ENCODE data around the gene RPS3A. TPM values are rescaled to one million over a fixed set of nuclear protein-coding genes. Genes with fewer than 3 reads are reported as not detected.

RPS3A gene
- total and polyA plus RNA-seq, 9 of the 15 experiments (the other 6 are each of a cell fraction or from before 2014, with no cell fraction given), result 2,102 to 5,488 (median 3,554) TPM

GRCh38 chr4:151152028-151152427, 52.6 kb downstream of the RPS3A start:
- BruUV-seq (replicated peaks), result no TSS peak
- in situ Hi-C loops (cut with MboI) (no loop called here), intact Hi-C loops (cut with micrococcal nuclease) (no loop called here)
- ChIA-PET POLR2A (no interaction called here), CTCF (ENCODE audit: low intra/inter-chr PET ratio) (no interaction called here)
- Histone ChIP-seq H3K79me2 (ENCODE audit: control insufficient read depth, insufficient read depth, low read length) (no peaks in the 10 kb centered on the region), H3K9me3 (replicated peaks; ENCODE audit: control insufficient read depth, insufficient read depth, low read depth, low read length) (no peaks in the 10 kb centered on the region), H3K4me2 (ENCODE audit: insufficient read depth, low read length) (no peak overlapping the region), H3K4me1 (replicated peaks in 1 of 2; ENCODE audit: control insufficient read depth in 2 of 2, insufficient read depth in 2 of 2, low read length in 2 of 2) (no peaks in the 10 kb centered on the region; a peak in 1 of 5 replicates), H3K9me1 (ENCODE audit: control insufficient read depth, insufficient read depth, low read length) (no peaks in the 10 kb centered on the region), H3K36me3 (ENCODE audit: control insufficient read depth, insufficient read depth, low read length) (no peaks in the 10 kb centered on the region), H3K4me3 (no peak overlapping the region), H3K27me3 (ENCODE audit: control insufficient read depth in 2 of 2, insufficient read depth in 2 of 2, low read length in 2 of 2) (0 out of 5 replicates have a peak, but pooled peaks cover 0 to 3% of the 10 kb centered on the region in 2 experiments), H2AFZ (ENCODE audit: low read depth, low read length) (no peak overlapping the region), H3K9ac (ENCODE audit: insufficient read depth in 1 of 2, low read depth in 2 of 2, low read length in 2 of 2) (no peak overlapping the region), H4K20me1 (replicated peaks; ENCODE audit: control insufficient read depth, insufficient read depth, low read length) (no peaks in the 10 kb centered on the region), H3K27ac (ENCODE audit: extremely low read depth, low read depth, low read length) (no peak overlapping the region)
- no peak for FAIRE-seq
- 0% methylated on average over 1 of the region's 1 CpG for WGBS (ENCODE audit: insufficient coverage, low coverage, missing lambda C conversion rate)
- DNase-seq (ENCODE audit: extremely low read depth in 1 of 4, low spot score in 3 of 4), result peak in 1 of 4 experiments; percentile 5
- no peak for TF ChIP-seq ZNF253 (CRISPR knock-in tag; conservative IDR thresholded peaks at IDR 0.05)
- peak; percentile 29; the same call in 1 of the 2 replicates for TF ChIP-seq NFE2 (IDR thresholded peaks at IDR 0.05; ENCODE audit: low read depth)
- TF ChIP-seq SPI1 (IDR thresholded peaks at IDR 0.05; ENCODE audit: borderline replicate concordance, low read depth, low read length), result peak; percentile 45; the same call in 1 of the 2 replicates
- ATAC-seq, result peak; percentile 62

- H2AFZ ChIP-seq (ENCODE audit: low read depth, low read length), result no peak overlapping the region
- no peak for ATAC-seq
- H3K4me3 ChIP-seq, result no peak overlapping the region
- ChIA-PET POLR2A (no interaction called here), CTCF (ENCODE audit: low intra/inter-chr PET ratio) (no interaction called here)
- H3K4me1 ChIP-seq (replicated peaks in 1 of 2; ENCODE audit: control insufficient read depth in 2 of 2, insufficient read depth in 2 of 2, low read length in 2 of 2), result no peaks in the 10 kb centered on the region; a peak in 1 of 5 replicates
- intact Hi-C loops (cut with micrococcal nuclease), result no loop called here
- no peak for FAIRE-seq
- DNase-seq (ENCODE audit: extremely low read depth in 1 of 4, low spot score in 3 of 4), result no peak
- TF ChIP-seq ZEB2 (IDR thresholded peaks at IDR 0.05) (no peak), PRPF4 (IDR thresholded peaks at IDR 0.05; ENCODE audit: insufficient read depth, low read depth, low read length, poor library complexity, severe bottlenecking) (no peak), SLC30A9 (CRISPR knock-in tag; IDR thresholded peaks at IDR 0.05) (no peak), LARP7 (IDR thresholded peaks at IDR 0.05) (no peak), MTA3 (IDR thresholded peaks at IDR 0.05; ENCODE audit: borderline replicate concordance) (no peak), ESRRA (IDR thresholded peaks at IDR 0.05; ENCODE audit: borderline replicate concordance, low read depth) (no peak), JUN (IDR thresholded peaks at IDR 0.05; ENCODE audit: borderline replicate concordance, low read depth, low read length) (no peak), JUN (CRISPR knock-in tag; IDR thresholded peaks at IDR 0.05; ENCODE audit: borderline replicate concordance) (no peak), MTA1 (IDR thresholded peaks at IDR 0.05; ENCODE audit: borderline replicate concordance) (no peak), NKRF (IDR thresholded peaks at IDR 0.05; ENCODE audit: borderline replicate concordance) (no peak), SMARCC2 (IDR thresholded peaks at IDR 0.05; ENCODE audit: low read depth) (no peak), ZKSCAN8 (CRISPR knock-in tag; IDR thresholded peaks at IDR 0.05) (no peak)
- in situ Hi-C loops (cut with MboI), result no loop called here
- no peaks in the 10 kb centered on the region for H3K36me3 ChIP-seq (ENCODE audit: control insufficient read depth, insufficient read depth, low read length)
- H3K9me3 ChIP-seq (replicated peaks; ENCODE audit: control insufficient read depth, insufficient read depth, low read depth, low read length), result no peaks in the 10 kb centered on the region
- H3K4me2 ChIP-seq (ENCODE audit: insufficient read depth, low read length), result no peak overlapping the region
- H3K9me1 ChIP-seq (ENCODE audit: control insufficient read depth, insufficient read depth, low read length), result no peaks in the 10 kb centered on the region
- BruUV-seq (replicated peaks), result no TSS peak
- no peak overlapping the region for H3K9ac ChIP-seq (ENCODE audit: insufficient read depth in 1 of 2, low read depth in 2 of 2, low read length in 2 of 2)
- no peaks in the 10 kb centered on the region for H4K20me1 ChIP-seq (replicated peaks; ENCODE audit: control insufficient read depth, insufficient read depth, low read length)
- 0 out of 5 replicates have a peak, but pooled peaks cover 0 to 3% of the 10 kb centered on the region in 2 experiments for H3K27me3 ChIP-seq (ENCODE audit: control insufficient read depth in 2 of 2, insufficient read depth in 2 of 2, low read length in 2 of 2)
- WGBS (ENCODE audit: insufficient coverage, low coverage, missing lambda C conversion rate), result 34% methylated on average over 2 of the region's 2 CpGs
- H3K79me2 ChIP-seq (ENCODE audit: control insufficient read depth, insufficient read depth, low read length), result no peaks in the 10 kb centered on the region
- no peak overlapping the region for H3K27ac ChIP-seq (ENCODE audit: extremely low read depth, low read depth, low read length)
Measured at GRCh38 chr4:151153585-151153984, 54.2 kb downstream of the RPS3A start.
